GM18867 (cell line): Measurements from ENCODE around the gene PITPNM1.
"Not testable (repeated sequence)": the region's sequence is repeated elsewhere in the genome, so short reads cannot be mapped to it uniquely, and the experiment has no call there.

Source experiments
- ATAC-seq: cut with Tn5 transposase; IDR thresholded peaks from one replicate; pipeline ENCODE4 v1.9.1; 2021; ENCODE audit warnings: mild to moderate bottlenecking, moderate library complexity; ENCODE audit not compliant: unreplicated experiment

The PITPNM1 gene

GRCh38 chr11:67491276-67492068, 13.7 kb downstream of the PITPNM1 start:
- ATAC-seq: no peak

GRCh38 chr11:67490727-67491065, 14.5 kb downstream of the PITPNM1 start:
- no peak for ATAC-seq

- ATAC-seq: no peak
Measured at GRCh38 chr11:67489885-67490726, 15.1 kb downstream of the PITPNM1 start.

GRCh38 chr11:67489203-67489884, 15.8 kb downstream of the PITPNM1 start:
- ATAC-seq: no peak

- peak; percentile 29 for ATAC-seq
Measured at GRCh38 chr11:67486481-67487195, 18.5 kb downstream of the PITPNM1 start.

GRCh38 chr11:67485873-67486361, 19.2 kb downstream of the PITPNM1 start:
- not testable (repeated sequence) for ATAC-seq

- ATAC-seq: no peak
Measured at GRCh38 chr11:67484847-67485311, 20.3 kb downstream of the PITPNM1 start.

- ATAC-seq: no peak
Measured at GRCh38 chr11:67483831-67484665, 21.1 kb downstream of the PITPNM1 start.

- peak; percentile 72 for ATAC-seq
Measured at GRCh38 chr11:67482827-67483798, 22.1 kb downstream of the PITPNM1 start, which contains the start of gene AIP. TSS of gene AIP (plus strand) at chr11:67483026. CDS start at chr11:67483159, 133 bp downstream.

GRCh38 chr11:67482275-67482826, 22.8 kb downstream of the PITPNM1 start:
- ATAC-seq: peak; percentile 4

GRCh38 chr11:67477344-67478050, 27.7 kb downstream of the PITPNM1 start:
- ATAC-seq: not testable (repeated sequence)

- not testable (repeated sequence) for ATAC-seq
Measured at GRCh38 chr11:67476692-67477091, 28.5 kb downstream of the PITPNM1 start.

- ATAC-seq: no peak
Measured at GRCh38 chr11:67472882-67473281, 32.3 kb downstream of the PITPNM1 start.

GRCh38 chr11:67470337-67471002, 34.7 kb downstream of the PITPNM1 start:
- no peak for ATAC-seq

GRCh38 chr11:67469508-67469811, 35.7 kb downstream of the PITPNM1 start:
- ATAC-seq: no peak

- peak; percentile 66 for ATAC-seq
Measured at GRCh38 chr11:67468759-67469507, 36.2 kb downstream of the PITPNM1 start, which contains the start of gene TMEM134. TSS of gene TMEM134 (minus strand) at chr11:67469251. CDS start at chr11:67469192, 59 bp downstream.
